H9 (cell line): ENCODE measurements around the gene RAB11A. TPM values are rescaled to one million over a fixed set of nuclear protein-coding genes. Genes with fewer than 3 reads are reported as not detected.
A peak's percentile ranks its signal among the peaks of the same experiment; 100 is the strongest.

Experiments
- DNase-seq: peaks from one replicate; pipeline ENCODE4 v3.0.0-alpha.2; 2017
- H2AFZ ChIP-seq: one replicate; pipeline ENCODE4 v1.6.1; 2013; ENCODE audit warnings: mild to moderate bottlenecking, low read length, control low read depth, moderate library complexity
- H2AK5ac ChIP-seq: 2 replicates; pipeline ENCODE4 v1.6.1; 2013; ENCODE audit warnings: low read length, control low read depth, mixed read lengths; ENCODE audit not compliant: insufficient read length
- H2BK120ac ChIP-seq: one replicate; pipeline ENCODE4 v1.6.1; 2013; ENCODE audit warnings: low read depth, mild to moderate bottlenecking, low read length, control low read depth, inconsistent platforms; ENCODE audit not compliant: poor library complexity, severe bottlenecking
- H2BK12ac ChIP-seq: 2 replicates; pipeline ENCODE4 v1.6.1; 2013; ENCODE audit warnings: low read length, control low read depth, mixed read lengths, low read depth; ENCODE audit not compliant: insufficient read length
- H2BK15ac ChIP-seq: 2 replicates; pipeline ENCODE4 v1.6.1; 2013; ENCODE audit warnings: low read depth, low read length, control low read depth
- H2BK20ac ChIP-seq: one replicate; pipeline ENCODE4 v1.6.1; 2013; ENCODE audit warnings: low read depth, mild to moderate bottlenecking, low read length, control low read depth, inconsistent platforms; ENCODE audit not compliant: poor library complexity, severe bottlenecking
- H2BK5ac ChIP-seq: 2 replicates; pipeline ENCODE4 v1.6.1; 2013; ENCODE audit warnings: low read length, control low read depth, mixed read lengths; ENCODE audit not compliant: insufficient read length
- H3K14ac ChIP-seq: 2 replicates; pipeline ENCODE4 v1.6.1; 2013; ENCODE audit warnings: low read length, control low read depth; ENCODE audit not compliant: insufficient read depth
- H3K18ac ChIP-seq: 2 replicates; pipeline ENCODE4 v1.6.1; 2013; ENCODE audit warnings: low read depth, mild to moderate bottlenecking, mixed read lengths, low read length, control low read depth; ENCODE audit not compliant: insufficient read length
- H3K23ac ChIP-seq: 2 replicates; pipeline ENCODE4 v1.6.1; 2013; ENCODE audit warnings: low read length, control low read depth, mixed read lengths, low read depth; ENCODE audit not compliant: insufficient read length
- H3K23me2 ChIP-seq: 2 replicates; pipeline ENCODE4 v1.6.1; 2013; ENCODE audit warnings: low read depth, mild to moderate bottlenecking, mixed read lengths, low read length, control low read depth; ENCODE audit not compliant: insufficient read length, poor library complexity, severe bottlenecking
- H3K27ac ChIP-seq: 2 replicates; pipeline ENCODE4 v1.5.1; 2013; ENCODE audit warnings: low read length, control low read depth, mixed read lengths, low read depth; ENCODE audit not compliant: insufficient read length
- H3K27me3 ChIP-seq: 2 replicates; pipeline ENCODE4 v1.6.1; 2013; ENCODE audit warnings: low read length, control low read depth, inconsistent platforms; ENCODE audit not compliant: insufficient read depth
- H3K4ac ChIP-seq: 2 replicates; pipeline ENCODE4 v1.6.1; 2013; ENCODE audit warnings: low read depth, mild to moderate bottlenecking, control low read depth, inconsistent platforms, low read length, moderate library complexity
- H3K4me1 ChIP-seq: 2 replicates; pipeline ENCODE4 v1.6.1; 2013; ENCODE audit warnings: low read length, control low read depth, inconsistent platforms; ENCODE audit not compliant: insufficient read depth
- H3K4me2 ChIP-seq: 2 replicates; pipeline ENCODE4 v1.6.1; 2013; ENCODE audit warnings: low read length, control low read depth, mixed read lengths; ENCODE audit not compliant: insufficient read length, insufficient read depth
- H3K56ac ChIP-seq: 2 replicates; pipeline ENCODE4 v1.6.1; 2013; ENCODE audit warnings: low read depth, mild to moderate bottlenecking, mixed read lengths, low read length, control low read depth; ENCODE audit not compliant: insufficient read length
- H3K79me1 ChIP-seq: 2 replicates; pipeline ENCODE4 v1.6.1; 2013; ENCODE audit warnings: low read depth, mild to moderate bottlenecking, moderate library complexity, low read length, control low read depth, inconsistent platforms; ENCODE audit not compliant: insufficient read depth, poor library complexity, severe bottlenecking
- H3K79me2 ChIP-seq: 2 replicates; pipeline ENCODE4 v1.6.1; 2013; ENCODE audit warnings: low read length, control low read depth, inconsistent platforms; ENCODE audit not compliant: insufficient read depth
- H3K9ac ChIP-seq: 2 replicates; pipeline ENCODE4 v1.6.1; 2013; ENCODE audit warnings: low read length, control low read depth, mixed read lengths; ENCODE audit not compliant: insufficient read length; ENCODE audit errors: extremely low read depth
- H3K9me3 ChIP-seq: one replicate; pipeline ENCODE4 v1.6.1; 2013; ENCODE audit warnings: low read depth, low read length, inconsistent platforms; ENCODE audit not compliant: control insufficient read depth
- H3T11ph ChIP-seq: one replicate; pipeline ENCODE4 v1.6.1; 2013; ENCODE audit warnings: mild to moderate bottlenecking, low read length, control low read depth, inconsistent platforms
- H4K20me1 ChIP-seq: one replicate; pipeline ENCODE4 v1.6.1; 2013; ENCODE audit not compliant: control insufficient read depth, insufficient read length, insufficient read depth
- H4K5ac ChIP-seq: 2 replicates; pipeline ENCODE4 v1.6.1; 2013; ENCODE audit warnings: low read depth, mild to moderate bottlenecking, mixed read lengths, low read length, control low read depth; ENCODE audit not compliant: insufficient read length
- H4K8ac ChIP-seq: replicated peaks from 2 replicates; pipeline ENCODE4 v1.6.1; 2013; ENCODE audit warnings: low read length, control low read depth, mixed read lengths, low read depth; ENCODE audit not compliant: insufficient read length
- H4K91ac ChIP-seq: 2 replicates; pipeline ENCODE4 v1.6.1; 2013; ENCODE audit warnings: low read depth, mild to moderate bottlenecking, moderate library complexity, mixed read lengths, low read length, control low read depth; ENCODE audit not compliant: insufficient read length
- H3K27ac Mint-ChIP-seq, 3 experiments: 2 replicates in 2 of 3; 3 replicates in 1 of 3; pipeline ENCODE4 v1.8.0; 2020 to 2021; ENCODE audit warnings: mixed read lengths in 3 of 3, mild to moderate bottlenecking in 1 of 3, moderate library complexity in 1 of 3
- H3K27me3 Mint-ChIP-seq: 2 replicates; pipeline ENCODE4 v1.8.0; 2021; ENCODE audit warnings: low read depth, mild to moderate bottlenecking, moderate library complexity, mixed read lengths
- H3K36me3 Mint-ChIP-seq, 3 experiments: 2 replicates in 2 of 3; 3 replicates in 1 of 3; pipeline ENCODE4 v1.8.0; 2020 to 2021; ENCODE audit warnings: low read depth in 3 of 3, mixed read lengths in 3 of 3; ENCODE audit not compliant: insufficient read depth in 1 of 3
- H3K4me1 Mint-ChIP-seq, 2 experiments: 2 replicates each; pipeline ENCODE4 v1.8.0; 2020; ENCODE audit warnings: mixed read lengths in 2 of 2
- H3K4me3 Mint-ChIP-seq, 2 experiments: 2 replicates in 1 of 2; 3 replicates in 1 of 2; pipeline ENCODE4 v1.8.0; 2020 to 2021; ENCODE audit warnings: mild to moderate bottlenecking in 2 of 2, mixed read lengths in 2 of 2, moderate library complexity in 1 of 2
- H3K9me3 Mint-ChIP-seq, 2 experiments: 2 replicates in 1 of 2; 3 replicates in 1 of 2; pipeline ENCODE4 v1.8.0; 2020; ENCODE audit warnings: mild to moderate bottlenecking in 2 of 2, mixed read lengths in 2 of 2, moderate library complexity in 1 of 2
- WGBS: extraction: QIAGEN DNeasy Blood & Tissue Kit; methylation state at CpG from one replicate; pipeline ENCODE4 v1.1.7; 2013; ENCODE audit warnings: missing lambda C conversion rate, low lambda C conversion rate, mixed read lengths; ENCODE audit not compliant: insufficient read length; ENCODE audit errors: extremely low coverage; 5-methylcytosine and 5-hydroxymethylcytosine counted together
- total RNA-seq: library from RNA; stranded (reverse); gene quantifications from 2 replicates; pipeline ENCODE4 v1.2.1, GENCODE V29; 2021
- TF ChIP-seq, protein P1 (sequence below): fragments of 200-600 bp; sonication (generic); conservative IDR thresholded peaks from 3 replicates; pipeline ENCODE4 v1.8.0; 2021; ENCODE audit warnings: antibody characterized with exemption, mild to moderate bottlenecking

RAB11A gene
- total RNA-seq, 1 experiment from 2014 or later = 217 TPM

DNA sequence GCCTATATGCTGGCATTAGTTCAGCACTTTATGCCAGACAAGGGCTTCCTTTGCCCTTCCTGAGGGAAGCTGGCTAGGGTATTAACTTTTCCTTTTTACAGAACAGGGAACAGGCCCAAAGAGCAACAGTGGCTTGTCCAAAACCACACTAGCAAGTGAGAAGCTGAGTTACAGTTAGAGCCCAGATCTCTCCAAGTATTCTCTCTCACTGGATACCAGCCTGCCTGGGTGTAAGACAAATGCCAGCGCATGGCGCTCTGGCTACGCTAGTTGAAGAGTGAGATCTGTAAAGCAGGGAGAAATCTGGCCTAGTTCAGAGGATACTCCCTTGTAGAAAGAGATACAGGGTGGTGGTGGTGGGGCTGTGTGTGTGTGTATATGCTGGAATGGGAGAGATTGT lies 38.4 kb downstream of the RAB11A start:
- Histone ChIP-seq H3K56ac (no peak overlapping the region), H3K27ac (no peak overlapping the region), H4K5ac (no peak overlapping the region), H2BK20ac (no peak overlapping the region), H2AK5ac (no peak overlapping the region), H2BK120ac (no peak overlapping the region), H3K9ac (no peak overlapping the region), H3K9me3 (no peaks in the 10 kb centered on the region), H4K91ac (no peak overlapping the region), H3K18ac (no peak overlapping the region), H2BK5ac (no peak overlapping the region), H2AFZ (no peak overlapping the region), H3K23ac (no peak overlapping the region), H3T11ph (no peak overlapping the region), H2BK15ac (no peak overlapping the region), H3K4me1 (0 out of 2 replicates have a peak, but pooled peaks cover 3% of the 10 kb centered on the region), H3K79me2 (no peaks in the 10 kb centered on the region), H3K4ac (no peak overlapping the region), H3K23me2 (no peaks in the 10 kb centered on the region), H3K79me1 (no peaks in the 10 kb centered on the region), H3K14ac (no peak overlapping the region), H2BK12ac (no peak overlapping the region), H4K20me1 (no peaks in the 10 kb centered on the region), H3K4me2 (no peak overlapping the region), H3K27me3 (no peaks in the 10 kb centered on the region), H4K8ac (no peak overlapping the region)
- no peaks in the 10 kb centered on the region for H3K27me3 Mint-ChIP-seq
- TF ChIP-seq, protein P1, sequence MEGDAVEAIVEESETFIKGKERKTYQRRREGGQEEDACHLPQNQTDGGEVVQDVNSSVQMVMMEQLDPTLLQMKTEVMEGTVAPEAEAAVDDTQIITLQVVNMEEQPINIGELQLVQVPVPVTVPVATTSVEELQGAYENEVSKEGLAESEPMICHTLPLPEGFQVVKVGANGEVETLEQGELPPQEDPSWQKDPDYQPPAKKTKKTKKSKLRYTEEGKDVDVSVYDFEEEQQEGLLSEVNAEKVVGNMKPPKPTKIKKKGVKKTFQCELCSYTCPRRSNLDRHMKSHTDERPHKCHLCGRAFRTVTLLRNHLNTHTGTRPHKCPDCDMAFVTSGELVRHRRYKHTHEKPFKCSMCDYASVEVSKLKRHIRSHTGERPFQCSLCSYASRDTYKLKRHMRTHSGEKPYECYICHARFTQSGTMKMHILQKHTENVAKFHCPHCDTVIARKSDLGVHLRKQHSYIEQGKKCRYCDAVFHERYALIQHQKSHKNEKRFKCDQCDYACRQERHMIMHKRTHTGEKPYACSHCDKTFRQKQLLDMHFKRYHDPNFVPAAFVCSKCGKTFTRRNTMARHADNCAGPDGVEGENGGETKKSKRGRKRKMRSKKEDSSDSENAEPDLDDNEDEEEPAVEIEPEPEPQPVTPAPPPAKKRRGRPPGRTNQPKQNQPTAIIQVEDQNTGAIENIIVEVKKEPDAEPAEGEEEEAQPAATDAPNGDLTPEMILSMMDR = no peak
- peaks cover 21 to 31% of the 10 kb centered on the region in 2 experiments for H3K4me1 Mint-ChIP-seq
- H3K4me3 Mint-ChIP-seq = no peak overlapping the region
- WGBS = no CpG with 5 or more reads among the region's 3 CpGs
- H3K27ac Mint-ChIP-seq = no peak overlapping the region
- DNase-seq = peak; percentile 7
- no peaks in the 10 kb centered on the region for H3K9me3 Mint-ChIP-seq
- H3K36me3 Mint-ChIP-seq = peaks cover 4 to 31% (median 6%) of the 10 kb centered on the region in 3 experiments; a peak in 6 of 7 replicates
